Measurements from ENCODE around the gene PFDN6.

PFDN6 gene

GRCh38 chr6:33264015-33264414 lies 25.4 kb upstream of the PFDN6 start:
- no peaks in the 10 kb centered on the region for H3K79me2 ChIP-seq (ENCODE audit: low read length)
- H3K36me3 ChIP-seq (replicated peaks; ENCODE audit: insufficient read depth, low read length): 0 out of 2 replicates have a peak, but pooled peaks cover 5% of the 10 kb centered on the region
- no peak overlapping the region for H3K9ac ChIP-seq (ENCODE audit: low read length)
- no peak for TF ChIP-seq CTCF (IDR thresholded peaks at IDR 0.05; ENCODE audit: low read length)
- TF ChIP-seq EZH2phosphoT487 (IDR thresholded peaks at IDR 0.05; ENCODE audit: low read length): no peak
- TF ChIP-seq EZH2 (optimal IDR thresholded peaks at IDR 0.05; ENCODE audit: low read depth, low read length): no peak
- no peaks in the 10 kb centered on the region; the same call in 1 of the 2 replicates for H3F3A ChIP-seq (ENCODE audit: insufficient read depth, low read length)
- no peak for DNase-seq
- H3K4me2 ChIP-seq (ENCODE audit: low read depth, low read length): no peak overlapping the region
- no peaks in the 10 kb centered on the region for H3K9me3 ChIP-seq (replicated peaks; ENCODE audit: insufficient read depth, low read length)
- no peaks in the 10 kb centered on the region for H3K9me2 ChIP-seq (replicated peaks; ENCODE audit: insufficient read depth, low read length)
- H4K20me1 ChIP-seq (ENCODE audit: insufficient read depth, low read length): no peaks in the 10 kb centered on the region
- H2AFZ ChIP-seq (ENCODE audit: low read length): no peak overlapping the region
- no peak overlapping the region for H3K27ac ChIP-seq (ENCODE audit: low read length)
- no peaks in the 10 kb centered on the region for H3K4me1 ChIP-seq (ENCODE audit: low read length)
- no peak overlapping the region for H3K4me3 ChIP-seq (ENCODE audit: low read length)
- H3K27me3 ChIP-seq (replicated peaks; ENCODE audit: insufficient read depth, low read length): no peaks in the 10 kb centered on the region

GRCh38 chr6:33271117-33271467 lies 18.3 kb upstream of the PFDN6 start:
- H3K27me3 ChIP-seq (replicated peaks; ENCODE audit: insufficient read depth, low read length): no peaks in the 10 kb centered on the region
- H2AFZ ChIP-seq (ENCODE audit: low read length): peak overlapping the region; percentile 89
- no peaks in the 10 kb centered on the region for H3K9me2 ChIP-seq (replicated peaks; ENCODE audit: insufficient read depth, low read length)
- peak overlapping the region; percentile 81 for H3K4me2 ChIP-seq (ENCODE audit: low read depth, low read length)
- H3K9me3 ChIP-seq (replicated peaks; ENCODE audit: insufficient read depth, low read length): no peaks in the 10 kb centered on the region
- peaks cover 41% of the 10 kb centered on the region for H3F3A ChIP-seq (ENCODE audit: insufficient read depth, low read length)
- H3K79me2 ChIP-seq (ENCODE audit: low read length): peaks cover 60% of the 10 kb centered on the region
- H3K9ac ChIP-seq (ENCODE audit: low read length): peak overlapping the region; percentile 94
- peaks cover 9% of the 10 kb centered on the region for H3K4me1 ChIP-seq (ENCODE audit: low read length)
- H3K27ac ChIP-seq (ENCODE audit: low read length): peak overlapping the region; percentile 77; the same call in 1 of the 2 replicates
- peak; percentile 26 for DNase-seq
- TF ChIP-seq EZH2phosphoT487 (IDR thresholded peaks at IDR 0.05; ENCODE audit: low read length) (no peak), CTCF (IDR thresholded peaks at IDR 0.05; ENCODE audit: low read length) (no peak), EZH2 (optimal IDR thresholded peaks at IDR 0.05; ENCODE audit: low read depth, low read length) (no peak)
- H3K4me3 ChIP-seq (ENCODE audit: low read length): peak overlapping the region; percentile 91
- H3K36me3 ChIP-seq (replicated peaks; ENCODE audit: insufficient read depth, low read length): peaks cover 12% of the 10 kb centered on the region; the same call in 1 of the 2 replicates
- peaks cover 22% of the 10 kb centered on the region for H4K20me1 ChIP-seq (ENCODE audit: insufficient read depth, low read length)

- no peaks in the 10 kb centered on the region for H3K9me2 ChIP-seq (replicated peaks; ENCODE audit: insufficient read depth, low read length)
- H3K4me2 ChIP-seq (ENCODE audit: low read depth, low read length): peak within 1 kb of the TSS; percentile 81
- H3K36me3 ChIP-seq (replicated peaks; ENCODE audit: insufficient read depth, low read length): peaks cover 12% of the 10 kb centered on the region; the same call in 1 of the 2 replicates
- peaks cover 47% of the 10 kb centered on the region for H3F3A ChIP-seq (ENCODE audit: insufficient read depth, low read length)
- H2AFZ ChIP-seq (ENCODE audit: low read length): peak within 1 kb of the TSS; percentile 89
- TF ChIP-seq EZH2 (optimal IDR thresholded peaks at IDR 0.05; ENCODE audit: low read depth, low read length) (no peak), EZH2phosphoT487 (IDR thresholded peaks at IDR 0.05; ENCODE audit: low read length) (no peak), CTCF (IDR thresholded peaks at IDR 0.05; ENCODE audit: low read length) (no peak)
- H3K27ac ChIP-seq (ENCODE audit: low read length): peak within 1 kb of the TSS; percentile 77
- H3K9ac ChIP-seq (ENCODE audit: low read length): peak within 1 kb of the TSS; percentile 94
- peak within 1 kb of the TSS; percentile 91 for H3K4me3 ChIP-seq (ENCODE audit: low read length)
- no peaks in the 10 kb centered on the region for H3K27me3 ChIP-seq (replicated peaks; ENCODE audit: insufficient read depth, low read length)
- no peaks in the 10 kb centered on the region for H3K9me3 ChIP-seq (replicated peaks; ENCODE audit: insufficient read depth, low read length)
- peak; percentile 97 for DNase-seq
- peaks cover 9% of the 10 kb centered on the region for H3K4me1 ChIP-seq (ENCODE audit: low read length)
- H4K20me1 ChIP-seq (ENCODE audit: insufficient read depth, low read length): peaks cover 22% of the 10 kb centered on the region
- peaks cover 60% of the 10 kb centered on the region for H3K79me2 ChIP-seq (ENCODE audit: low read length)
These were observed 17.7 kb upstream of the PFDN6 start, which contains the start of the genes RPS18 and VPS52 for GRCh38 chr6:33271468-33272274. Gene RPS18, plus strand, starts transcription at chr6:33272075. Its CDS starts 45 bp downstream, at chr6:33272120. Gene VPS52, minus strand, starts transcription at chr6:33271876. Its CDS starts 201 bp downstream, at chr6:33271675.

Measured in MM.1S (cell line).